ENCODE data around the gene GUF1. TPM values are rescaled to one million over a fixed set of nuclear protein-coding genes. Genes with fewer than 3 reads are reported as not detected.

Gene GUF1
- total RNA-seq, 1 donor from 2014 or later, result 26.0 TPM

- DNase-seq (ENCODE audit: low spot score, unreplicated experiment), result no peak
- TF ChIP-seq CTCF (IDR thresholded peaks at IDR 0.05; ENCODE audit: unreplicated experiment), result no peak
- Mint-ChIP-seq H3K4me1 (ENCODE audit: low read depth) (peaks cover 2% of the 10 kb centered on the region), H3K36me3 (ENCODE audit: insufficient read depth) (no peaks in the 10 kb centered on the region), H3K27ac (no peak overlapping the region), H3K27me3 (no peaks in the 10 kb centered on the region), H3K9me3 (ENCODE audit: low read depth) (no peaks in the 10 kb centered on the region), H3K4me3 (ENCODE audit: low read depth) (no peak overlapping the region)
These were observed 15.6 kb upstream of the GUF1 start for GRCh38 chr4:44662623-44663005.

- H3K27me3 Mint-ChIP-seq, result no peaks in the 10 kb centered on the region
- H3K9me3 Mint-ChIP-seq (ENCODE audit: low read depth), result no peaks in the 10 kb centered on the region
- H3K4me3 Mint-ChIP-seq (ENCODE audit: low read depth), result no peak overlapping the region
- DNase-seq (ENCODE audit: low spot score, unreplicated experiment), result no peak
- peaks cover 2% of the 10 kb centered on the region for H3K4me1 Mint-ChIP-seq (ENCODE audit: low read depth)
- TF ChIP-seq CTCF (IDR thresholded peaks at IDR 0.05; ENCODE audit: unreplicated experiment), result no peak
- H3K27ac Mint-ChIP-seq, result no peak overlapping the region
- no peaks in the 10 kb centered on the region for H3K36me3 Mint-ChIP-seq (ENCODE audit: insufficient read depth)
These were observed 14.5 kb upstream of the GUF1 start for GRCh38 chr4:44663539-44664263.

- Mint-ChIP-seq H3K27me3 (peaks cover 17% of the 10 kb centered on the region), H3K9me3 (ENCODE audit: low read depth) (no peaks in the 10 kb centered on the region), H3K27ac (no peak overlapping the region), H3K4me3 (ENCODE audit: low read depth) (no peak overlapping the region), H3K4me1 (ENCODE audit: low read depth) (no peaks in the 10 kb centered on the region), H3K36me3 (ENCODE audit: insufficient read depth) (no peaks in the 10 kb centered on the region)
- TF ChIP-seq CTCF (IDR thresholded peaks at IDR 0.05; ENCODE audit: unreplicated experiment), result no peak
- no peak for DNase-seq (ENCODE audit: low spot score, unreplicated experiment)
These were observed 9.7 kb upstream of the GUF1 start for GRCh38 chr4:44668526-44668925.

GRCh38 chr4:44670506-44671199 is 7.6 kb upstream of the GUF1 start:
- Mint-ChIP-seq H3K27me3 (peaks cover 17% of the 10 kb centered on the region), H3K4me3 (ENCODE audit: low read depth) (no peak overlapping the region), H3K4me1 (ENCODE audit: low read depth) (no peaks in the 10 kb centered on the region), H3K36me3 (ENCODE audit: insufficient read depth) (no peaks in the 10 kb centered on the region), H3K27ac (no peak overlapping the region), H3K9me3 (ENCODE audit: low read depth) (no peaks in the 10 kb centered on the region)
- no peak for DNase-seq (ENCODE audit: low spot score, unreplicated experiment)
- no peak for TF ChIP-seq CTCF (IDR thresholded peaks at IDR 0.05; ENCODE audit: unreplicated experiment)

GRCh38 chr4:44671636-44672035 is 6.6 kb upstream of the GUF1 start:
- Mint-ChIP-seq H3K9me3 (ENCODE audit: low read depth) (no peaks in the 10 kb centered on the region), H3K4me1 (ENCODE audit: low read depth) (no peaks in the 10 kb centered on the region), H3K27ac (no peak overlapping the region), H3K36me3 (ENCODE audit: insufficient read depth) (no peaks in the 10 kb centered on the region), H3K27me3 (peaks cover 17% of the 10 kb centered on the region), H3K4me3 (ENCODE audit: low read depth) (no peak overlapping the region)
- no peak for DNase-seq (ENCODE audit: low spot score, unreplicated experiment)
- no peak for TF ChIP-seq CTCF (IDR thresholded peaks at IDR 0.05; ENCODE audit: unreplicated experiment)

All from progenitor cell of endocrine pancreas (in vitro differentiated cells).